Activated CD8-positive, alpha-beta memory T cell treated with anti-CD3 and anti-CD28 coated beads for 1 hour (primary cell): Measurements from ENCODE around the gene CPLX4.
"Not testable (repeated sequence)": the region's sequence is repeated elsewhere in the genome, so short reads cannot be mapped to it uniquely, and the experiment has no call there.

Source experiments
- DNase-seq, 2 donors: peaks; one replicate each; pipeline ENCODE4 v3.0.0-alpha.2; 2020; ENCODE audit warnings: low read depth in 1 of 2; ENCODE audit errors: extremely low read depth in 1 of 2

Gene CPLX4

GRCh38 chr18:59271606-59272220, 46.7 kb downstream of the CPLX4 start:
- no peak for DNase-seq

- DNase-seq, result no peak
These were observed 47.7 kb downstream of the CPLX4 start for GRCh38 chr18:59270689-59271257.

GRCh38 chr18:59269563-59270119, 48.8 kb downstream of the CPLX4 start:
- no peak for DNase-seq

GRCh38 chr18:59268721-59269562, 49.5 kb downstream of the CPLX4 start:
- DNase-seq, result no peak

- DNase-seq, result no peak
These were observed 50.2 kb downstream of the CPLX4 start for GRCh38 chr18:59268127-59268720.

- DNase-seq, result no peak
These were observed 50.8 kb downstream of the CPLX4 start for GRCh38 chr18:59267503-59268126.

- DNase-seq, result no peak
These were observed 51.5 kb downstream of the CPLX4 start for GRCh38 chr18:59266886-59267502.

- DNase-seq, result no peak
These were observed 52.0 kb downstream of the CPLX4 start for GRCh38 chr18:59266459-59266858.

GRCh38 chr18:59265974-59266369, 52.5 kb downstream of the CPLX4 start:
- no peak for DNase-seq

GRCh38 chr18:59265246-59265973, 53.0 kb downstream of the CPLX4 start:
- DNase-seq, result no peak

- no peak for DNase-seq
These were observed 53.7 kb downstream of the CPLX4 start for GRCh38 chr18:59264651-59265245.

GRCh38 chr18:59264121-59264571, 54.3 kb downstream of the CPLX4 start:
- DNase-seq, result no peak

GRCh38 chr18:59263661-59264060, 54.8 kb downstream of the CPLX4 start:
- DNase-seq, result no peak

GRCh38 chr18:59262243-59262642, 56.2 kb downstream of the CPLX4 start:
- not testable (repeated sequence) for DNase-seq

GRCh38 chr18:59261842-59262241, 56.6 kb downstream of the CPLX4 start:
- not testable (repeated sequence) for DNase-seq

GRCh38 chr18:59255491-59255890, 63.0 kb downstream of the CPLX4 start:
- not testable (repeated sequence) for DNase-seq

- DNase-seq, result no peak
These were observed 69.2 kb downstream of the CPLX4 start for GRCh38 chr18:59249199-59249774.

- DNase-seq, result no peak
These were observed 71.7 kb downstream of the CPLX4 start for GRCh38 chr18:59246796-59247195.
